T-helper 2 cell (primary cell): ENCODE data around the gene NSD2.
A peak's percentile ranks its signal among the peaks of the same experiment; 100 is the strongest.
"Not testable (repeated sequence)": the region's sequence is repeated elsewhere in the genome, so short reads cannot be mapped to it uniquely, and the experiment has no call there.

Experiments used
- DNase-seq, 5 experiments: peaks; one replicate each; pipeline versions ENCODE4 v3.0.0 to v3.0.0-alpha.2; 2012 to 2022

Gene NSD2

DNA sequence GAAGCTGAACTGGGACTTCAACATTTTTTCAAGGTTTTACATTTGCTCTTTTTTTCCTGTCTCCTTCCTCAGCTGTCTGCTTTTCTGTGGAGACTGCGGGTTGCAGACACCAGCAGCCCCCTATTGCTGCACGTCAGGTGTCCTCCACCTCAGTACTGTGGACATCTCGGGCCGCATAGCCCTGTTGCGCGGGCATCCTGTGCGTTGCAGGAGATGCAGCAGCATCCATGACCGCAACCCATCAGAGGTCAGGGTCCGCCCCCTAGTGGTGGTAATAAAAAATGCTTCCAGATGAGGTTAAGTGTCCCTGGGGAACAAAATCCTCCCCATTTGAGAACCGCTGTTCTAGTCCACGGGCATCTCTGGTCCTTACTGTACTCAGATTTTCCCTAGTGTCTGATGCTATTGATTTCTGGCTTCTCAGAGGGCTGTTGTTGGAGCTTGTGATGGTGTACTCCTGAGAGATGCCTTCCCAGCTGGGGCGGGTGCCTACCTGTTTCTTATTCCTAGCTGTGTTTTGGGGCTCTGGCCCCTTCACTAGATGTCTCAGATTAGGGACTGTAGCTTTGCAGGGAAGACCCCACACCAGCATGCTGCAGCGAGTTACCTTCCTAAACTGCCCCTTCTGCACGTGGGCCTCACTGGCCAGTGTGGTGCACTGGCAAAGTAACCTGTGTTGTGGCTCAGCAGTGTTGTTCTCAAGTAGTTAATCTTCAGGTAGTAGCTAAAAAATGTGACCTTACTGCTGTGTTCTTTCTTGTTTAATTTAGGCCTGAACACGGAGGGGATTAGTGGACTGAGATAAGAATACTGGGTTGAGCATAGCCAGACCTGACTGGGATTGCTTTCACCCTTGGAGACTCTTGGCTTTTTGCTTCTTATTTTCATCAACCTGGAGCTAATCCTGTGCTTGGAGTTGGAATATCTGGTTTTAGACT lies 28.2 kb downstream of the NSD2 start:
- DNase-seq = peak; percentile 32 to 83 (median 55)

DNA sequence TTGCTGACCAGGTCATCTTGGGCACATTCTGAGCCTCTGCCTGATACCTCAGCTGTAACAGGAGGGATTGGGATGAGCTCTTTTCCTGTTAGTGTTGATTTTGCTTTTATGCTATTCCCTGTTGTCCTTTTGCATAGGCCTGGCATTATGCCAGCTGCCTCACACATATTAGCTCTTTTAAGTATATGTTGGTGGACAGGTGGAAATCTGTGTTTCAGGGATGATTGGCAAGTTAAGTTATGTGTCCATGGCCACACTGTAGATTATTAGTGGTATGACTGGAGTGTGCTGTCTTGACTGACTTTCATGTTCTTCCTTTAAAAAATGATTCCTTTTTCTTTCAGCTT lies 28.9 kb downstream of the NSD2 start:
- no peak for DNase-seq

DNA sequence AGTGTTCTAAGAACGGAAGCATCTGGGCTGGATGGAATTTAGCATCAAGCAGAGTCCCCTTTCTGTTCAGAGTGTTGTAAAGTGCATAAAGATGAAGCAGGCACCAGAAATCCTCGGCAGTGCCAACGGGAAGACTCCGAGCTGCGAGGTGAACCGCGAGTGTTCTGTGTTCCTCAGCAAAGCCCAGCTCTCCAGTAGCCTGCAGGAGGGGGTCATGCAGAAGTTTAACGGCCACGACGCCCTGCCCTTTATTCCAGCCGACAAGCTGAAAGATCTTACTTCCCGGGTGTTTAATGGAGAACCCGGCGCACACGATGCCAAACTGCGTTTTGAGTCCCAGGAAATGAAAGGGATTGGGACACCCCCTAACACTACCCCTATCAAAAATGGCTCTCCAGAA lies 29.4 kb downstream of the NSD2 start:
- no peak for DNase-seq

DNA sequence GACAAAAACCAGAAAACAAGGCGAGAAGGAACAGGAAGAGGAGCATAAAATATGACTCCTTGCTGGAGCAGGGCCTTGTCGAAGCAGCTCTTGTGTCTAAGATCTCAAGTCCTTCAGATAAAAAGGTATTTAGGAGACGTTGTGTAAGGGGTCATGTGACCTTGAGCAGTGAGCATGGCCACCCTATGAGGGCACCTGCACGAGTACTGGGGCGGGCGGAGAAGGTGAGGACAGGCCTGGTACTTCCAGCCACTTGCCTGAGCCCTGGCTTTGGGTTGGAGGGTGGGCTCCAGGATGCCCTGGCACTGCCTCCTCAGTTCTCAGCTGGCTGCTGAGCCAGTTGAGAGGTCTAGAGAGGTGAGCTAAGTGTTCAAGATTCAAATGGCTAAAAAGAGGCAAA lies 29.9 kb downstream of the NSD2 start:
- no peak for DNase-seq

DNA sequence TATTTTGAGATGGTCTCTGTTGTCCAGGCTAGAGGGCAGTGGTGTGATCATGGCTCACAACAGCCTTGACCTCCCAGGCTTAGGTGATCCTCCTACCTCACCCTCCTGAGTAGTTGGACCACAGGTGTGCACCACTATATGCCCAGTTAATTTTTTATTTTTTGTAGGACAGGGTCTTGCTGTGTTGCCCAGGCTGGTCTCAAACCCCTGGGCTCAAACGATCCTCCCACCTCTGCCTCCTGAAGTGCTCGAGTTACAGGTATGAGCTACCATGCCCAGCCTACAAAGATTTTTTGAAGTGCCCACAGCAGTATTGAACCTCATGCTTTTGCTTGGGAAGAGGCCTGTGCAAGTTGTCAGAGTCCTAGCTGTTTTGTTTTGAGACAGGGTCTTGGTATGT lies 31.1 kb downstream of the NSD2 start:
- no peak for DNase-seq

DNA sequence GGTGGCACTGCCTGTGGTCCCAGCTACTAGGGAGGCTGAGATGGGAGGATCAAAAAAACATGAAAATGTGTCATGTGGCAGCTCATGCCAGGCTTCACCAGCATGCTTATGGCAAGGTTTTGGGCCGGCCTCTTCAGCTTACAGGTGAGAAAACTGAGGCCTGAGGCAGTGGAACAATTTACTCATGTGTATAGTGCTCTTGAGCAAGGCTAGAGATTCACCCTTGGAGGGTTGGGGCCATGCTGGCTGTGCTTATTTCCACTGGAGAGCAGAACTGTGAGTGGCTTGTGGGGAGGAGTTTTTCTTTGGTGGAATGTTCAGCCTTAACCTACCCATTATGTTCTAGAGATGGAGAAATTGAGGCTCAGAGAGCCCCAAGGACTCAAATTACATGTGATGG lies 31.8 kb downstream of the NSD2 start:
- DNase-seq = no peak

DNA sequence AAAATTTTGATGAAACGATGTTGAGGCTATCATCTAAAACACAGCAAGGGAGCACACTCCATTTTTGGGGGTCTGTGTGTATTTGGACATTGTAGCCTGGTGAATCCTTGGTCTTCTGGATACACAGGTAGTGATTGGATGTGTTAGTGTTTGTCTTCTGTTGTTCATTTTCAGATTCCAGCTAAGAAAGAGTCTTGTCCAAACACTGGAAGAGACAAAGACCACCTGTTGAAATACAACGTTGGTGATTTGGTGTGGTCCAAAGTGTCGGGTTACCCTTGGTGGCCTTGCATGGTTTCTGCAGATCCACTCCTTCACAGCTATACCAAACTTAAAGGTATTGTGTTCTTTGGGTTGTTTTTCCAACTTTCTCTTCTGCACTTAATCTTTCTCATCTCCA lies 32.8 kb downstream of the NSD2 start:
- DNase-seq = no peak

DNA sequence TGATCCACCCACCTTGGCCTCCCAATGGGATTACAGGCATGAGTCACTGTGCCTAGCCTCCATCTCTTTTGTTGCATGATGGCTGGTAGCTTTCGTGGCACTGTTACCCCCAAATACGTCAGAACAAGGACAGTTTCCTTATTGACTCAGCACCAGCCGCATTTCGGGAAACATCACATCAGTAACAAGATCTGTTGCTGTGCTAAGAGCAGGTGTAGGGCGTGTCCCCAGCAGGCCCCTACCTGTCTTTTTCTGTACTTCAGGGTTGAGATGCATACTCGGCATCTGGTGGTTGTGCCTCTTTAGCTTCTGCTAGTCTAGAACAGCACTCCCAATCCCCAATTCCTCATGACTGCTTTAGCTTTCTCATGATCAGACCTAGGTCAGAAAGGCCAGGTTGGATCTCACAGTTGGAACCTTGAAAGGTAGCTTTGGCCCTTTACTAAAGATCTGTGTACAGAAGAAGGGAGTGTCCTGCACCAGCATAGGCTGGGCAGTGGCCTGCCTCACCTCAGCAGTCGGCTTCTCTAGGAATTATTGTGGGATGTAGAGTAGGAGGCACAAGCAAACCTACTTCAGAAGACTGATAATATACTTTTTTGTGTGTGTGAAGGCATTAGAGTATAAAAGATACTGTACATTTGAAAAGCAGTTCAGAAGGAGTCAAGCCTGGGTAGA lies 36.8 kb downstream of the NSD2 start:
- peak in 1 of 5 experiments; percentile 40 for DNase-seq

DNA sequence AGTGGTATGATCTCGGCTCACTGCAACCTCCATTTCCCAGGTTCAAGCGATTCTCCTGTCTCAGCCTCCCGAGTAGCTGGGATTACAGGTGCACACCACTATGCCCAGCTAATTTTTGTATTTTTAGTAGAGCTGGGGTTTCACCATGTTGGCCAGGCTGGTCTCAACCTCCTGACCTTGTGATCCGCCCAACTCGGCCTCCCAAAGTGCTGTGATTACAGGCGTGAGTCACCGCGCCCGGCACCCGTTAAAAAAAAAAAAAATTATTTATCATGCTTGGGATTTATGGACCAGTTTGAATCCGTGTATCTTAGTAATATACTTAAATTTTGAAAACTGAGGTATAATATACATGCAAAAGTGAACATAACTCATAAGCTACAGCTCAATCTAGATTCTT lies 38.5 kb downstream of the NSD2 start:
- DNase-seq = not testable (repeated sequence)

DNA sequence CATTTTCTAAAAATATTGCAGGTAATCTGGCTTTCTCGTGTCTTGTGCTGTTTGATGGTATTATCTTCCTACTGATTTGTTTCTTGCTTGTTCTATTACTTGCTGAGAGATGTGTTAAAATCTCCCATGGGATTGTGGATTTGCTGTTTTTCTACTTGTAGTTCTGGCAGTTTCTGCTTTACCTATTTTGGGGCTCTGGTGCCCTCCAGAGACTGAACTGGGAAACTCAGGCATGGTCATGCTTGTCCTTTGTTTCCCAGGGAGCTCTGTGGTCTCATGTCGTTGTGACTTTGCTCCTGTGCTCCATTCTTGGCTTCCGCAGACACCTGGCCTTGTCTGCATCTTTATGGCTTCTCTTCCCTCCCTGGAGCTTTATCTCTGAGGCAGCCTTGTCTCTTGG lies 39.5 kb downstream of the NSD2 start:
- peak in 1 of 5 experiments; percentile 26 for DNase-seq

DNA sequence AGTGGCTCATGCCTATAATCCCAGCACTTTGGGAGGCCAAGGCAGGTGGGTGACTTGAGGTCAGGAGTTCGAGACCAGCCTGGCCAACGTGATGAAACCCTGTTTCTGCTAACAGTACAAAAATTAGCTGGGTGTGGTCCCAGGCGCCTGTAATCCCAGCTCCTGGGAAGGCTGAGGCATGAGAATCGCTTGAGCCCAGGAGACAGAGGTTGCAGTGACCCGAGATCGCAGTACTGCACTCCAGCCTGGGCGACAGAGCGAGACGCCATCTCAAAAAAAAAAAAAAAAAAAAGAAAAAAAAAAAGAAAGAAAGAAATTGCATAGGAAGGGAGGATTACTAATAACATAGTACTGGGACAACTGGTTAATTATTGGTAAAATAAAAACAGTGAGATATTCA lies 40.1 kb downstream of the NSD2 start:
- DNase-seq = not testable (repeated sequence)

DNA sequence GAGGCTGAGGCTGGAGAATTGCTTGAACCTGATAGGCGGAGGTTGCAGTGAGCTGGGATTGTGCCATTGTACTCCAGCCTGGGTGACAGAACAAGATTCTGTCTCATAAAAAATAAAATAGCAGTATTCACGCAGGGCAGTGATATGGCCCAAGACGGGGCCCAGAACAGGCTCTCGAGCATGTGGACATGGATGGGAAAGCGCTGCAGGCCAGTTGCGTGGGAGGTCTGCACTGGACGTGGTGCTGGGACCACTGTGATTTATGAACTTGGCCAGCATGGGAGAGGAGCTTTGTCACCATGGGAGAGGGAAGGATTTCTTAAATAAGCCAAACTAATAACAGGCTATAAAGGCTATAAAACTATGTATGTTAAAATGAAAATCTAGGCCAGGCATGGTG lies 51.6 kb downstream of the NSD2 start:
- no peak for DNase-seq

DNA sequence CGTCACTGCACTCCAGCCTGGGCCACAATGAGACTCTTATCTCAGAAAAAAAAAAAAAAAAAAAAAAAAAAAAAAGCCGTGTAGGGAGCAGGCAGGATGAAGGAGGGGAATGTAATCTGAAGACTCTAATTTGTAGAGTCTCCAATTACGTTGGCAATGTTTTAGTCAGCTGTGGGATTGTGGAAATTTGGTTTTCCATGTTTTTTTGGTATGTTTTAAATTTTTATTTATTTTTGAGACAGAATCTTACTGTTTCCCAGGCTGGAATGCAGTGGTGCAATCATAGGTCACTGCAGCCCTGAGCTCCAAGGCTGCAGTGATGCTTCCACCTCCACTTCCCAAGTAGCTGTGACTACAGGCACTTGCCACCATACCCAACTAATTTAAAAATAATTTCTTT lies 56.5 kb downstream of the NSD2 start:
- DNase-seq = no peak

DNA sequence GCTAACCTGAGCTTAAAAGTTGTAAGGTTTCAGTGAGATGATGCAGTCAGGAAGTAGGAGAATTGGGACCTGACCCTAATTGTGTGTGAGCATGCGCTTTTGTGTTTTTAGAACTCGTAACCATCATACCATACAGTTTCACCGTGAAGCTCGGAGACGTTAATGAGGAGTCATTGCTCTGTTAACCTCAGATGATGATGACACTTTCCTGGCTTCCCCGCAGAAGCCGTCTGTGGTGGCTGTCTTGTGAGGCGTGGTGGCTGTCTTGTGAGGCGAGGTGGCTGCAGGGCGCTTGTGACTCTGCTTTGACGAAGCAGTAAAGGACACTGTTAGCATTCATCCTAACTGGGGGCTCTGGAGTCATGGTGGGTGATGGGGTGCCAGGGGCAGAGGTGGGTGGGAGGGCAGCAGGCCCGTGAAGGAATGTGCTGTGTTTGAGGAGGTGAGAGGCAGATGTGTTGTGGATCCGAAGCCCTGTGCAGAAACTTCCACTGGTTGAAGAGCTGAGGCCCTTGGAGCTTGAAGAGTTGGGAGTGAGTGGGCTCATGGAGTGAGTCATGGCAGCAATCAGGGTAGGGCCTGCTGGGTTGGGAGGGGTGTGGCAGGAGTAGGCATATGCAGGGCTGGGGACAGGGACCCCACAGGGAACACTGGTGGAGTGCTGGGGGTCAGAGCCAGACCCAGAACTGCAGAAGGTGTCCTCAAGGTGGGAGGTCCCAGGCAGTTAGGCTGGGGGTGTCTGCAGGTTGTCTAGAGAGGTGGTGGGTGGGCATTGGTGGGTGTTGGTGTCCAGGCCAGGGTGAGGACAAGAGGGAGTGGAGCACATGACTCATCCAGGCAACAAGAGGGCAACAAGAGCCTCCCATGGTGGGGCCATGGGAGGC lies 57.4 kb downstream of the NSD2 start:
- DNase-seq = no peak

DNA sequence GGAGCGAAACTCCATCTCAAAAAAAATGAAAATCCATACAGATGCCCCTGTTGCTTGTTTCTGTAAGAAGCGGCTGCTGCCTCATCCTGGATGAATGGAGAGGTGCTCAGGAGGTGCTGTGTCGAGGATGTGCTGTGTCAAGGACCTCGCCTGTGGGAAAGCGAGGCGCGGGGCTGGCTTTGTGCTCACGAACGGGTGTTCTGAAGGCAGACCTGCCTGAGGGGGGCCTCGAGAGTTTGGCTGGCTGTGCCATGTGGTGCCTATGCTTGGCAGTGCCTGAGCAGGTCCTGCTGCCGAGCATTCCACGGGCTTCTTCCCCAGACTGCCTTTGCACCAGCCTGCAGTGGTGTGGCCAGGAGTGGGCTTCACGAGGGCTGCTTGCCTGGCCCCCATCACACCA lies 61.5 kb downstream of the NSD2 start:
- DNase-seq = no peak

DNA sequence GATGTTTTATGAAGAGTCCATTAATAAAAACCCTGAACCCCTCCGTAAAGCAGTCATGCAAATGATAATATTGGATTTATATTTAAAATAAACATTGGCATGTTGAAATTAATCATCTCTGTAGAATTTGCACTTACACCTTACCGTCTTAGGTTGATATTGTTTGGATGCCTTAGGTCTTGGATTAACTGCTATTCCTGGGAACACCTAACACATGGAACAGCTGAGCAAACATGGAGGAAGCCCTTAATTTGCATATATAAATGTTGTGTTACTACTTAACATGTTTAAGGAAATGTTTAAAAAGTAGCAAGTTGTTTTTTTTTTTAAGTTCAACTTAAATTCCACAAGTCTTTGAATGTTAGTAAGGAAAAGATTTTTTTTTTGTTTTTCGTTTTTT lies 62.5 kb downstream of the NSD2 start:
- DNase-seq = no peak

DNA sequence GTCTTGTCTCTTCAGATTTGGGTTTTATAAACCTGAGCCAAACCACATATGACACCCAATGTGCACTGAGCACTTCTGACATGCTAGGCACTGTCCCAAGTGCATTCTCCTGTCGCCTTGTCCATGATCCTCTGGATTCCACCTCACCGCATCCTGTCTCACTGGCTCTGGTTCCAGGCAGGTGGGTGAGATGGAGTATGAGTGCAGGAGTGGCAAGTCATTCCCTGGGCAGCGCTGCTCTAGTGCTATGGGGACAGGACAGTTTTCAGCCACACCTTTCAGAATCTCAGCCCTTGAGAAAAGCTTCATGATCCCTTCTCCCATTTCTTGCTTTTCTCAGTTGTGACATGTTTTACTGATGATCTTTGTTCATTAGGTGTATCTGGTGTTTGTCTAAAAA lies 66.4 kb downstream of the NSD2 start:
- DNase-seq = no peak

DNA sequence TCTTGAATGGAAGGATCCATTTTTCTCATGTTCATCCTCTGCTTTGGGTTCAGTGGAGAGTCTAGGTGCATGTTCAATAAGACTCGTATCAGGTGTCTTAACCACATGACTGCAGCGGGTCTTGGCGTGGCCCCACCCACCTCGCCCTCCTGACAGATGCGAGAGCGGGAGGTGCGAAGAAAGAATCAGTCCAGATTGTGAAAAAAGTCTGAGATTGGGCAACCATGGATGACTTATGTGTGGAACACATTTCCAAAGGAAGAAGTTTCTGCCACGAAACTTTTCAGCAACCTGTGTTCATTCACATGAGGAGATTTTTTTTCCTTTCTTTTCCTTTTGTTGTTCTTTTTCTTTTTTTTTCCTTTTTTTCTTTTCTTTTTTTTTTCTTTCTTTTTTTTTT lies 66.8 kb downstream of the NSD2 start:
- no peak for DNase-seq

DNA sequence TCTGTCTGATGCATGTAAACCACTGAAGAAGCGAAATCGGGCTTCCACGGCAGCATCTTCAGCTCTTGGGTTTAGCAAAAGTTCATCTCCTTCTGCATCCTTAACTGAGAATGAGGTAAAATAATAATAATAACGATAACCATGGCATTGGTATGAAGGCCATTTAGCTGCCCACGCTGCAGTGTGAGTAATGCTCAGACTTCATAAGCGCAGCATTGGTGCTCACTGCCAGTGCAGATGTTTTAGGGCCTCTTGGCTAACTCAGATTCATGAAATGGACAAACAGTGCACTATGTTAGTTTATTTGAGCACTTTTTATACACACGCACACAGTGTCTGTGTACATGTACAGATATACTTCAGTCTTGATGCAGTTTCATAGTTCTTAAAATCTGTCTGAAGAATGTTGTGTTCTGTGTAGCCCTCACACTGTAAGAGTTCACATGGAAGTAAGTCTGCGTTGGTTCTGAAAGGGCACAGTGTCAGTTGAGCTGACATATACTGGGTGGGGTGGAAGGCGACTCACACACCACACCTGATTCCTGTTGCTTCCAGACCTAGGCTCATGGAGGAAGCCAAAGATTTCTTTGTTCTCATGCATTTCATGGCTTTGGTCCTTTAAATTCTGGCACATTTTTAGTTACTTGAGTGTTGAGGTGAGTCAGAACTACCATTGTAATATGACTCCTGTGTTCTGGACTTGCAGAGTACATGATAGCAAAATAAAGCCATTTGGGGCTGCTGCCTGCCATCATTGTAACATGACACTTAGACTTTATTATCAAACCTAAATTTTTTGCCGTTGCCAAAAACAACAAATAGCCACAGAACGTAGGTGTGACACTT lies 68.7 kb downstream of the NSD2 start:
- no peak for DNase-seq

DNA sequence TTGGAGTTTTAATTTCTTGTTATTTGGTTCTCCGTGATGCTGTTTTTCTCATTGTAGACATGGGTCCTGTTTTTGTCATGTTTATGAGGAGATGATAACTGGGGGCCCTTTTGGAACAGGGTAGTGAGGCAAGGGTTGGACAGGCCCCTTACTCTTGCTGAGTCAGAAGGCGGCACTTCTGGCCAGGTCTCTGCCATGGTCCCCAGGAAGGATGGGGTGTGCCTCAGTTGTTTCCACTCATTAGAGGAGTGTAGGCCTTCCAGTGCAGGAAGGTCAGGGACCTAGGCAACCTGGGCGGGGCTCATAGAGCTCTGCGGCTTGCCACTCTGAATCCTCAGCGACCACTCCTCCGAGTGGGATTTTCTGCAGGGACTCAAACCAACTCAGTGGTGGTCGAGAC lies 69.4 kb downstream of the NSD2 start:
- no peak for DNase-seq

DNA sequence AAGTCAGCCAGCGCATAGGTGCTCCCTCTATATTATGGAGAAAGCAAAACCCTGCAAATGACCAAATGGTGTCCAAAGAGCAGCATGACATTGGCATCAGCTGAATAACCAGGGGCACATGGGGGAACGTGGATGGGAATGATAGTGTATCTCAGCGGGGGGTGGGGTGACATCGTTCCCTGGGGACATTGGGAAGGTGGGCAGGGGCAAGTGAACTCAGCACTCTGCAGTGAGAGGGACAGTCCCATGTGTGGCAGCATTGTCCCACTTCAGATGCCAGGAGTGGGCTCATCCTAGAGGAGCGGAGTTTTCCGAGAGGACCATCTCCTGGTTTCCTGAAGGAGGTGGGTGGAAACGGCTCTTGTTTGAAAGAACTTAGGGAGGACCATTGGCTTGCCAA lies 72.7 kb downstream of the NSD2 start:
- DNase-seq = no peak

DNA sequence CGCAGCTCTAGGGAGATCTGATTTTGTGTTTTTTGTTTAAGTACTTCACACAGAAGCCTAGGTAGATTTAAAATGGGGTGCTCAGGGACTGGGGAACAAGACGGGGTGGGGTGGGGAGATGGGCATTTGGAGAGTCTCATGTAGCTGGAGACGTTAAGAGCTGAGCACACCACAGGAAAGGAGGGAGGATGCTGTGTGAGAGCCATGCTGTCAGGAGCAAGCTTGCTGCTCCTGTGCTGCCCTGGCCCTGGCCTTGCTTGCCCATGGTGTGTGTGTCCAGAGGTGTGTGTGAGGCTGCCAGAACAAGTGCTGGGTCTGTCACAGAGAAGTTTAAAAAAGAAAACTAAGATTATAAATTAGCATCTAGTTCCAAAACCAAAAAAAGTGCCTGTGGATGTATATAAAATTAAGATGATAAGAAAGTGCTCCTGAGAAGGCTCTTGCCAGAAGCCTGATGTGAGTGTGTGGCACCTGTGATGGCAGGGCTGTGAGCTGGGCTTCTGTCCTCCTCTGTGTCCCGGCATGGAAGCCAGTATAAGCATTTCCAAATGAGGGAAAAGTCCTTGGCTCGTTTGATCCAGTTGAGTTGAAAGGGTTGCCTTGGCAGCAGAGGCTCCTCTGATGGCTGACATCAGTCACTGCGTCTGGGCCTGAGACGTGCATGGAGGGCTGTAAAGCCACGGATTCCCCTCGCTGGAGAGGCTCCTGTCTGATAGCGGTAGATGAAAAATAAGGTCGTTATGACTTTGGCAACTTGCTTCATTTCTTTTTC lies 74.1 kb downstream of the NSD2 start:
- no peak for DNase-seq
